Coronary artery (tissue), 2 donors: ENCODE results near the gene PDRG1.

Experiments used
- DNase-seq: peaks from one replicate; pipeline ENCODE4 v3.0.0-alpha.2; 2017; ENCODE audit warnings: low spot score
- H3K27ac ChIP-seq, 2 donors: fragments of 200-600 bp; sonication (generic); one replicate each; pipeline ENCODE4 v1.5.1; 2016 to 2019
- H3K4me3 ChIP-seq: fragments of 200-600 bp; sonication (generic); 2 replicates; pipeline ENCODE4 v1.5.1; 2016; ENCODE audit warnings: mild to moderate bottlenecking, moderate library complexity
- TF ChIP-seq, protein P1 (sequence below): fragments of 200-600 bp; sonication (generic); IDR thresholded peaks from one replicate; pipeline ENCODE4 v1.5.1; 2019; ENCODE audit warnings: antibody characterized with exemption

Gene PDRG1

DNA sequence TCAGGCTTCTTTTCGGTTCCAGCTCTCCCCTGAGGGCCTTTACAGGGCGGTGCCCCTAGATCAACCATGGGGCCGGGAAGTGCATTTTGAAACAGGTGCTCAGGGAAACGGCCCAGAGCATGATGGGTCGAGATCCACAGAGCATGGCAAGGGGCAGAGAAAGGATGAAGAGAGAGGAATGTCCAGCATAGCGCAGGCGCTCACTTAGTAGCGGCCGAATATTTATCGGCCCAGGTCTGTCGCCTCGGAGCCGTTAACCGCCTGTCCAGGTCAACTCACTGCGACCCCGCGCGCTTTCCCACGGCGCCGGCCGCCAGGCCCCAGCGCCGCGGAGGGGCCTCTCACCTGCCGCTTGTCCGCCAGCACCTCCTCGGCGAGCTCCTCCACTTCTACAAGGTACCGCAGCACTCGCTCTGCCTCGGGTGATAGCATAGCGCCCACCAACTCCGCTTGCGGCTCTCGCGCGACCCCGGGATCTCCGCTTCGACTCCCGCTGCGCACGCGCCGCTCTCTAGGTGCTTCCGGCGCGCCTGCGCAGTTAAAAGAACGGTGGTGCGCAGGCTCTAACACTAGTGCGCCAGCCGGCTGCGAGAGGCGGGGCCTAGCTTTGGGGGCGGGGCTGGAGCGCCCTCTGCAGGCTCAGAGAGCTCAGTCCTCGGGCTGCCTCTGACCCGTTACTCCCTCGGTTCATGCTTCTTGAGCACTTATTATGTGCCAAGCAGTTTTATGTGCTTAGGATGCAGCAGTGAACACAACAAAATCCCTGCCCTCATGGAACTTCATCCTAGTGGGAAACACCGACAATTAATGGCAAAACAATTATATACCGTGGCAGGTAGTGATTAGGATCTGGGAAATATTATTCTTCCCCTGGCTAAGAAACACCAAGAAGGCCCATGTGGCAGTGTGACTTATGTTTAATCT, at the start of gene PDRG1:
TSS of gene PDRG1 (minus strand) at position 517 of the 924 bp plus-strand sequence. CDS start at position 432, 85 bp downstream.
- peak within 1 kb of the TSS; percentile 82 to 84 for H3K27ac ChIP-seq
- DNase-seq, result peak; percentile 94

DNA sequence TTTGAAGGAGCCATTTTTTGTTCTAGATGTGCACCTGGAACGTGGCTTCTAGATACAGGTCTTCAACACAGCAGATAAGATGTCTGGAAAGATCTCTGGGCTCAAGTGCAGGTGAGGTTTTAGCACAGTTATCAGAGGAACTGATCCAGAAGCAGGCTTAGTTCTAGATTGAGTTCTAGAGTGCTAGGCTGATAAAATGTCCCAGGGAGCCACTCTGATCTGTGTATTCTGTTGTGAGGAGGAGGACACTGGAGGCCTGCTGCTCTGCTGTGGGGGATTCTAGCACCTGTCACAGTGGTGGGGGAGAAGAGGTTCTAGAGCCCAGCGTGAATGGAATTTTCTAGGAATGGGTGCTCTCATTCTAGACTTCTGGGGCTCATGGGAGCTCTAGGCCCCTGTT, 46.4 kb upstream of the PDRG1 start:
- Histone ChIP-seq H3K4me3 (no peak overlapping the region), H3K27ac (no peak overlapping the region)
- no peak for DNase-seq
- TF ChIP-seq, protein P1, sequence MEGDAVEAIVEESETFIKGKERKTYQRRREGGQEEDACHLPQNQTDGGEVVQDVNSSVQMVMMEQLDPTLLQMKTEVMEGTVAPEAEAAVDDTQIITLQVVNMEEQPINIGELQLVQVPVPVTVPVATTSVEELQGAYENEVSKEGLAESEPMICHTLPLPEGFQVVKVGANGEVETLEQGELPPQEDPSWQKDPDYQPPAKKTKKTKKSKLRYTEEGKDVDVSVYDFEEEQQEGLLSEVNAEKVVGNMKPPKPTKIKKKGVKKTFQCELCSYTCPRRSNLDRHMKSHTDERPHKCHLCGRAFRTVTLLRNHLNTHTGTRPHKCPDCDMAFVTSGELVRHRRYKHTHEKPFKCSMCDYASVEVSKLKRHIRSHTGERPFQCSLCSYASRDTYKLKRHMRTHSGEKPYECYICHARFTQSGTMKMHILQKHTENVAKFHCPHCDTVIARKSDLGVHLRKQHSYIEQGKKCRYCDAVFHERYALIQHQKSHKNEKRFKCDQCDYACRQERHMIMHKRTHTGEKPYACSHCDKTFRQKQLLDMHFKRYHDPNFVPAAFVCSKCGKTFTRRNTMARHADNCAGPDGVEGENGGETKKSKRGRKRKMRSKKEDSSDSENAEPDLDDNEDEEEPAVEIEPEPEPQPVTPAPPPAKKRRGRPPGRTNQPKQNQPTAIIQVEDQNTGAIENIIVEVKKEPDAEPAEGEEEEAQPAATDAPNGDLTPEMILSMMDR, result no peak

More for the DNA sequence above, at the start of gene PDRG1:
- peak within 1 kb of the TSS; percentile 95 for H3K4me3 ChIP-seq
- TF ChIP-seq, protein P1, result peak; percentile 83

DNA sequence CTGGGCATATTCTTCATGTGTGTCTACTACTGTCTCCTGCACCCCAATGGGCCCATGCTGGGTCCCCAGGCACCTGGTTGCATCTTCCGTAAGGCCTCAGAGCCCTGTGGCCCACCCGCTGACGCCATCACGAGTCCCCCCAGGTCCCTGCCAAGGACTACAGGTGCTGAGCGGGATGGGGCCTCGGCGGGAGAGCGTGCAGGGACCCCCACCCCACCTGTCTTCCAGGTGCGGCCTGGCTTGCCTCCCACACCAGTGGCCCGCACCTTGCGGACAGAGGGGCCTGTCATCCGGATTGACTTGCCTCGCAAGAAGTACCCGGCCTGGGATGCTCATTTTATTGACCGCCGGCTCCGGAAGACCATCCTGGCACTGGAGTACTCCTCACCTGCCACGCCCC, 45.1 kb upstream of the PDRG1 start:
- no peak overlapping the region for H3K27ac ChIP-seq
- H3K4me3 ChIP-seq, result no peak overlapping the region
- DNase-seq, result no peak
- TF ChIP-seq, protein P1, result no peak

DNA sequence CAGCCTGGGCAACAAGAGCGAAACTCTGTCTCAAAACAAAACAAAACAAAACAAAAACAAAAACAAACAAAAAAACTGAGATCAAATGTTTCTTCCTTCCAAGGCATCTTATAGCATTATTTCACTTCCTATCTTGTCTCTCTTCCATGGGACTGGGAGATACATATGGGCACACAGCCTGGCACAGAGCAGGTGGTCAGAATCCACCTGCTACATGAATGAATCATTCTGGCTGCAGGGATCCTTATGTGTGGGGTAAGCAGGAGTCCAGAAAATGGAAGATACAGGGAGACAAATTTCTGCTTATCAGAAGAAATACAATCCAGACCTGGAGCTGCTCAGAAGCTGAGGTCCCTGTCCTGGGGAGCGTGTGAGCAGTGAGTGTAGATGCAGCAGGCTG, 40.2 kb upstream of the PDRG1 start:
- Histone ChIP-seq H3K27ac (no peak overlapping the region), H3K4me3 (no peak overlapping the region)
- TF ChIP-seq, protein P1, result no peak
- DNase-seq, result no peak

DNA sequence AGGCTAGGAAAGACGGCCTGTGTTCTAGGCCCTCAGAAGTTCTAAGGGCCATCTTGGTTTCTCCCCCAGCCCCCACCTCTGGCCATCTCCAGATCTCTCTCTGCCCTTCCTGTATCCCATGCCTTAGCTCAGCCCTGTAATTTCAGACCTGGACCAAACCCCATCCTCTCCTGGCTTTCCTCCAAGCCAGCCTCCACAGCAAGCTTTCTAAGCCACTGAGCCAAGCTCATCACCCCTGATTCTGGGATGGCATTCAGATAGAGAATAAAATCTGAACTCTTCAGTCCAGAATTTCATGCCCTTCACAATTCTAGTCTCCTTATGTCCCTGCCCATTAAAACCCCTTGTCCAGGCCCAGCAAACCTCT, 39.5 kb upstream of the PDRG1 start:
- H3K27ac ChIP-seq, result no peak overlapping the region

DNA sequence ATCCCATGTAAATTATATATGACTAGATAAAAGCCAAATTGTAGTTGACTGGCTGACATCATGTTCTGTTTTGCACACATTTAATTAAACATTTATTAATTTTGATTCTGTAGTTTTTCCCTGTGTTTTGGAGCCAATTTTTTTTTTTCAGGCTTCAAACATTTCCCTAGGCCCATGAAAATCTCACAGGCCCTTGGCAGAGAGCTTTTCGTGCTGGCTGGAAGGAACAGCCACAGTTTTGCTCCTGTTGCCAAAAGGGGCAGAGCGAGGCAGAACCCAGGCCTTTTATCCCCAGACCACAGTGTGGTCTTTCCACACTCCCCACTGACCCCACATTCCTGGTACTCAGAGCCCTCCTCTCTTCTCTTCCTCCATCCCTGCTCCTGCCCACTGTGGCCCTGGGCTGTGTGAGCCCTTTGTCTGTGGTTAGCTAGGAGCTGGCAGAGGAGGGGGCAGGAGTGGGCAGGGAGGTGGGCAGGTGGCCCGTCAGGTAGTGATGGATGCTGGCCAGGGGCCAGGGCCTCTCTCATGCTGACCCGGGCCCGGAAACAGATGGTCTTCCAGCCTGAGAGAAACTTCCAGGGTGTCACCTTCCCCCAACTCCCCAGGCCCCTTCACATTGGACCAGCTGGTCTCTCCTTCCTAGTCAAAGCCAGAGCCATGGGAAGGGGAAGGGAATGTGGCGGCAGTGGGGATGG, 38.9 kb upstream of the PDRG1 start:
- DNase-seq, result no peak
- TF ChIP-seq, protein P1, result no peak
- Histone ChIP-seq H3K4me3 (no peak overlapping the region), H3K27ac (no peak overlapping the region)

More for the DNA sequence above, 39.5 kb upstream of the PDRG1 start:
- H3K4me3 ChIP-seq, result no peak overlapping the region
- no peak for DNase-seq
- TF ChIP-seq, protein P1, result no peak
